ENCODE measurements around the gene MRPL38. TPM values are rescaled to one million over a fixed set of nuclear protein-coding genes. Genes with fewer than 3 reads are reported as not detected.

The MRPL38 gene
- total and polyA plus RNA-seq, 2 of the 8 experiments (the other 6 are each of a cell fraction or from before 2014, with no cell fraction given), result 78.4 to 125 TPM

DNA sequence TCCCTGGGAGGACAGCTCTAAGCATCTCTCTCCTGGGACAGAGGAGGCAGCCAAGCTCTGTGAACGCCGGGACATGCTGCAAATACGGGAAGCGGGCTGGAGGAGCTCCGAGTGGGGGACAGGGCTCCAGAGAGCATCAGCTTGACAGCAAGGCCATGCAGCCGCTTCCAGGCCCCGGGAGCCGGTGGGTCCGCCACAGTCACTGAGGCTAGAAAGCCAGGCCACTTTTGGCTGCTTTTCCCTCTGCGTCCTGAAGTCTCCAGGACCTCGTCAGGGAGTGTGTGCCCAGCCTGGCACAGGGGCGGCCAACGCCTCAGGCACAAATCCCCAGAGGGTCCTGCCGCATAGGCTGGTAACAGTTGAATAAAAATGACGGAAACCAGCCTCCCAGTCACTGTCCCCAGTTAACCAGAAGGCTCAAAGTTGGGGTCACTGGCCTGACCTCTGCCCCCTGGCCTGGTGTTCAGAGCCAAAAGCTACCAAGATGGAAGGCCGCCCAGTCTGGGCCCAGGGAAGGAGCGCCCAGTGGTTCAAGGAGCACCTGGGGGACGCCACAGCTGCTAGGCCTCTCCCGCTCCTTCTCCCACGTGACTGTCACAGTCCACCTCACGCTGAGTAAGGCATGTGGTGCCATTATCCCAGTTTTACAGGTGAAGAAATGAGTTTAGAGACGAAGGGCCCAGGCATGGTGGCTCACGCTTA lies 4.8 kb downstream of the MRPL38 start:
- Histone ChIP-seq H3K4me1 (replicated peaks in 1 of 4; ENCODE audit: control insufficient read depth in 3 of 4, insufficient read depth in 4 of 4, low read length in 3 of 4) (peaks cover 3 to 16% (median 10%) of the 10 kb centered on the region in 4 experiments), H3K56ac (replicated peaks; ENCODE audit: insufficient read length, low read depth, low read length) (no peak overlapping the region), H3K79me2 (ENCODE audit: control insufficient read depth in 1 of 2, insufficient read depth in 2 of 2, low read length in 2 of 2) (peaks cover 0 to 24% of the 10 kb centered on the region in 2 experiments; a peak in 2 of 4 replicates), H3K4me3 (ENCODE audit: extremely low read depth in 1 of 4, insufficient read depth in 2 of 4, low read depth in 3 of 4, low read length in 4 of 4) (no peak overlapping the region), H2BK5ac (ENCODE audit: low read depth, low read length) (no peak overlapping the region), H4K20me1 (replicated peaks in 1 of 2; ENCODE audit: control insufficient read depth in 1 of 2, insufficient read depth in 2 of 2, low read length in 2 of 2) (peaks cover 2 to 5% of the 10 kb centered on the region in 2 experiments), H4K5ac (ENCODE audit: insufficient read length, low read depth, low read length) (no peak overlapping the region), H3K27ac (ENCODE audit: low read depth, low read length) (no peak overlapping the region), H3K4me2 (ENCODE audit: insufficient read depth in 1 of 2, low read depth in 2 of 2, low read length in 2 of 2) (no peak overlapping the region), H3K9me3 (ENCODE audit: insufficient read depth in 2 of 2, low read depth in 1 of 2, low read length in 1 of 2) (no peaks in the 10 kb centered on the region), H3K9ac (replicated peaks in 1 of 4; ENCODE audit: extremely low read depth in 1 of 4, low read depth in 3 of 4, low read length in 3 of 4) (no peak overlapping the region), H3K18ac (ENCODE audit: extremely low read depth, low read length) (no peak overlapping the region), H3K23me2 (ENCODE audit: low read depth, low read length) (peaks cover 11% of the 10 kb centered on the region), H3K4ac (replicated peaks; ENCODE audit: insufficient read length, low read depth, low read length) (no peak overlapping the region), H2BK120ac (replicated peaks; ENCODE audit: low read depth, low read length) (no peak overlapping the region), H2BK20ac (ENCODE audit: low read length) (no peak overlapping the region), H4K91ac (replicated peaks; ENCODE audit: insufficient read length, low read length) (no peak overlapping the region), H2BK15ac (ENCODE audit: low read length) (no peak overlapping the region), H3K23ac (ENCODE audit: insufficient read length) (no peak overlapping the region), H3K27me3 (replicated peaks in 1 of 4; ENCODE audit: control insufficient read depth in 3 of 4, extremely low read depth in 1 of 4, insufficient read depth in 3 of 4, low read length in 3 of 4) (no peaks in the 10 kb centered on the region), H3K79me1 (ENCODE audit: low read depth, low read length) (peaks cover 3% of the 10 kb centered on the region; the same call in 1 of the 2 replicates), H2BK12ac (ENCODE audit: low read depth, low read length) (no peak overlapping the region), H3K14ac (ENCODE audit: insufficient read length) (no peak overlapping the region), H4K8ac (ENCODE audit: extremely low read depth, insufficient read depth, low read length) (no peak overlapping the region), H2AK5ac (ENCODE audit: low read depth, low read length) (no peak overlapping the region), H3K36me3 (ENCODE audit: control insufficient read depth in 2 of 4, insufficient read depth in 4 of 4, low read length in 3 of 4) (peaks cover 5 to 35% (median 23%) of the 10 kb centered on the region in 4 experiments; a peak in 7 of 8 replicates), H2AFZ (ENCODE audit: low read length) (no peak overlapping the region)
- DNase-seq (ENCODE audit: low read depth in 1 of 2, low spot score in 2 of 2), result no peak
- WGBS, 2 experiments (ENCODE audit: extremely low coverage in 1 of 2, insufficient coverage in 1 of 2, insufficient read length in 1 of 2, insufficient replicate concordance in 2 of 2, low coverage in 1 of 2, low lambda C conversion rate in 2 of 2, missing lambda C conversion rate in 1 of 2), result 91% methylated on average over 21 of the region's 23 CpGs; no CpG with 5 or more reads in 1 of the 2 experiments
- TF ChIP-seq POLR2AphosphoS5 (IDR thresholded peaks at IDR 0.05; ENCODE audit: low read depth, low read length) (no peak), BRCA1 (IDR thresholded peaks at IDR 0.05; ENCODE audit: low read depth, low read length) (no peak), SAP30 (IDR thresholded peaks at IDR 0.05; ENCODE audit: insufficient read depth, insufficient replicate concordance, low read length) (no peak), GABPA (IDR thresholded peaks at IDR 0.05; ENCODE audit: borderline replicate concordance, insufficient read depth, low read length) (no peak), CHD2 (IDR thresholded peaks at IDR 0.05; ENCODE audit: low read length) (no peak), MAFK (IDR thresholded peaks at IDR 0.05; ENCODE audit: low read depth, low read length) (no peak), SRF (IDR thresholded peaks at IDR 0.05; ENCODE audit: low read depth, low read length) (no peak), PHF8 (conservative IDR thresholded peaks at IDR 0.05; ENCODE audit: low read depth, low read length) (no peak), KDM4A (IDR thresholded peaks at IDR 0.05; ENCODE audit: low read depth, low read length, severe bottlenecking) (no peak), JUND (IDR thresholded peaks at IDR 0.05; ENCODE audit: low read length) (no peak), RNF2 (IDR thresholded peaks at IDR 0.05; ENCODE audit: borderline replicate concordance, low read depth, low read length, missing control alignments, poor library complexity, severe bottlenecking) (no peak)
- TF ChIP-seq, protein P1, sequence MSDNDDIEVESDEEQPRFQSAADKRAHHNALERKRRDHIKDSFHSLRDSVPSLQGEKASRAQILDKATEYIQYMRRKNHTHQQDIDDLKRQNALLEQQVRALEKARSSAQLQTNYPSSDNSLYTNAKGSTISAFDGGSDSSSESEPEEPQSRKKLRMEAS (IDR thresholded peaks at IDR 0.05), result no peak
- ChIA-PET CTCF (ENCODE audit: partially characterized antibody) (interaction anchor here (0.6 to 51.3 kb wide), 7 partner anchors 10 to 1044 kb away, joined by 3 to 885 read pairs (median 5); partner anchors contain the start of gene CDK3), POLR2A (ENCODE audit: partially characterized antibody) (interaction anchor here (0.9 to 7.4 kb wide), 7 partner anchors 10 to 380 kb away, joined by 3 to 40 read pairs (median 3); no protein-coding TSS in a partner anchor)
- FAIRE-seq, result no peak
